ENCODE results near the gene ZNF211.

DNA sequence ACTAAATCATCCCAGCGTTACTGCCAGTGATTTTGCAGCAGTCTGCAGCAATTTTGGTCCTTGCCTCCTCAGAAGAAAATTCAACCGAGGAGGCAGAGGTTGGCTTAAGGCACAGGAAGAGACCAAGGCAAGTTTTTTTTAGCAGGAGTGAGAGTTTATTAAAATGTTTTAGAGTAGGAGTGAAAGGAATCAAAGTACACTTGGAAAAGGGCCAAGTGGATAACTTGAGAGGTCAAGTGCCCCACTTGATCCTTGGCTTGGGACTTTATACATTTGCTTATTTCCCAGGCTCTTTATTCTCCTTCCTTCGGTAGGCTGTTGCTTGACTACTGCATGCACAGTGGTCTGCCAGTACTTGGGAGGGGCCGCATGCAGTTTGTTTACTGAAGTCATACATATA is 21.9 kb upstream of the ZNF211 start:
- TF ChIP-seq, protein P1, sequence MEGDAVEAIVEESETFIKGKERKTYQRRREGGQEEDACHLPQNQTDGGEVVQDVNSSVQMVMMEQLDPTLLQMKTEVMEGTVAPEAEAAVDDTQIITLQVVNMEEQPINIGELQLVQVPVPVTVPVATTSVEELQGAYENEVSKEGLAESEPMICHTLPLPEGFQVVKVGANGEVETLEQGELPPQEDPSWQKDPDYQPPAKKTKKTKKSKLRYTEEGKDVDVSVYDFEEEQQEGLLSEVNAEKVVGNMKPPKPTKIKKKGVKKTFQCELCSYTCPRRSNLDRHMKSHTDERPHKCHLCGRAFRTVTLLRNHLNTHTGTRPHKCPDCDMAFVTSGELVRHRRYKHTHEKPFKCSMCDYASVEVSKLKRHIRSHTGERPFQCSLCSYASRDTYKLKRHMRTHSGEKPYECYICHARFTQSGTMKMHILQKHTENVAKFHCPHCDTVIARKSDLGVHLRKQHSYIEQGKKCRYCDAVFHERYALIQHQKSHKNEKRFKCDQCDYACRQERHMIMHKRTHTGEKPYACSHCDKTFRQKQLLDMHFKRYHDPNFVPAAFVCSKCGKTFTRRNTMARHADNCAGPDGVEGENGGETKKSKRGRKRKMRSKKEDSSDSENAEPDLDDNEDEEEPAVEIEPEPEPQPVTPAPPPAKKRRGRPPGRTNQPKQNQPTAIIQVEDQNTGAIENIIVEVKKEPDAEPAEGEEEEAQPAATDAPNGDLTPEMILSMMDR (IDR thresholded peaks at IDR 0.05), result no peak
- TF ChIP-seq POLR2A (IDR thresholded peaks at IDR 0.05), result no peak
